LHCN-M2 (cell line): Measurements from ENCODE around the gene RBM10. TPM values are rescaled to one million over a fixed set of nuclear protein-coding genes. Genes with fewer than 3 reads are reported as not detected.

ENCODE experiments used
- DNase-seq: peaks from one replicate; pipeline ENCODE4 v3.0.0-alpha.2; 2012; ENCODE audit warnings: low read depth
- total RNA-seq: library from RNA; depleted of rRNA; stranded (reverse); fragments of >200 nt; gene quantifications from 2 replicates; pipeline ENCODE4 v1.2.3, GENCODE V29; 2014

RBM10 gene
- total RNA-seq, 1 experiment from 2014 or later: 54.6 TPM

DNA sequence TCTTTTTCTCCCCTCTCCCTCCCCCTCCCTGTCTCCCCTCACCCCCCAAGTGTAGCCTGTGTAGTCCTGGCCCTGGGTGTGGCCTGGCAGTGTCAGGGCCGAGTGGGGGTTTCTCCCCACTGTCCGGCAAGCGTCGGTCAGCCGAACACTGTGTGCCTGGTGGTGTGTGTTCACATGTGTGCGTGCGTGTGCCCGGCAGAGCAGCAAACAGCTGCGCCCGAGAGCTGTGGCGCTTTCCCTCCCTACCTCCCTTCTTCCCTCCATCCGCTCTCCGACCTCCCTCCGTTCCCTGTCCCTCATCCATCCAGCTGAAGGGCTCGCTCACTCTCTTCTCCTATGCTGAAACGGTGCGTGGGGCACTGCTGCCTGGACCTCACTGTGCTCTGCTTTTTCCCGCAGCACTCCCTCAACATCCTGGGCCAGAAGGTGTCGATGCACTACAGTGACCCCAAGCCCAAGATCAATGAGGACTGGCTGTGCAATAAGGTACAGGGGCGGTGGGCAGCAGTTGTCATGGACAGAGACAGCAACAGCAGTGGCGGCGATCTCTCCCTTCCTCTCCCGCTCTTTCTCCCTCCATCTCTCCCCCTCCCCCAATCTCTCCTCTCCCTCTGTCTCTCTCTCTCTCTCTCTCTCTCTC, 31.2 kb downstream of the RBM10 start:
- no peak for DNase-seq

DNA sequence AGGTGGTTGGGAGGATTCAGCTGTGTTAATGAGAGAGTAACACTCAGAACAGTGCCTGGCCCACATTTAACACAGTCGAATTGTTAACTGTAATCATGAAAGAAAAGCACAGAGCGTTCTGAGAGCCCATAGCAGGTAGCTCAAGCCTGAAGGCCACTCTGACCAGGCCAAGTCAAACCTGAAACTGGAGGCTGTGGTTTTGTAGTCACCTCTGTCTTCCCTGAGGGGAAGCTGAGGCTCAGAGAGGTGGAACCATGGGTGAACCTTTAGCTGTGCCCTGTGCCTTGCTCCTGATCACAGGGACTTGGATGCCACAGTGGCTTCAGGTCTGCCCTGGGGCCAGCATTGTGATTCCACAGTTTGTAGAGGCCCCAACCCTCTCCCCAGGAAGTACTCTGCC, 32.1 kb downstream of the RBM10 start:
- no peak for DNase-seq

DNA sequence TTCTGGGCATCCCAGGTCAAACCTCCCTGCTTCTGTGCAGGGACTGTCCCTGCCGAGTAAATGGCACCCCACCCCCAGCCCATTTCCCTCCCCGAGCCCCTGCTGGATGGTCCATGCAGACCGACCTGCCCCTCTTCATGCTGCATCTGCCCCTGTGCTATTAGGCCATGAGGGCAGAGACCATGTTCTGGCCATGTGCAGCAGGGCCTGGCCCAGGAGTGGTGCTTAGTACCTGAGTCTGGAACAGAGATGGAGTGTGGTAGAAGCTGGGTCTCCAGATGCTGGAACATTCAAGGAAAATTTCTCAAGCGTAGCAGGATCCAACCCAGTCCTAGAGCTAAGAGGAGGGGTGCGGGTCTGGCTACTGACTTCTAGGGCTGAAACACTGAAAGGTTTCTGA, 33.3 kb downstream of the RBM10 start:
- no peak for DNase-seq

DNA sequence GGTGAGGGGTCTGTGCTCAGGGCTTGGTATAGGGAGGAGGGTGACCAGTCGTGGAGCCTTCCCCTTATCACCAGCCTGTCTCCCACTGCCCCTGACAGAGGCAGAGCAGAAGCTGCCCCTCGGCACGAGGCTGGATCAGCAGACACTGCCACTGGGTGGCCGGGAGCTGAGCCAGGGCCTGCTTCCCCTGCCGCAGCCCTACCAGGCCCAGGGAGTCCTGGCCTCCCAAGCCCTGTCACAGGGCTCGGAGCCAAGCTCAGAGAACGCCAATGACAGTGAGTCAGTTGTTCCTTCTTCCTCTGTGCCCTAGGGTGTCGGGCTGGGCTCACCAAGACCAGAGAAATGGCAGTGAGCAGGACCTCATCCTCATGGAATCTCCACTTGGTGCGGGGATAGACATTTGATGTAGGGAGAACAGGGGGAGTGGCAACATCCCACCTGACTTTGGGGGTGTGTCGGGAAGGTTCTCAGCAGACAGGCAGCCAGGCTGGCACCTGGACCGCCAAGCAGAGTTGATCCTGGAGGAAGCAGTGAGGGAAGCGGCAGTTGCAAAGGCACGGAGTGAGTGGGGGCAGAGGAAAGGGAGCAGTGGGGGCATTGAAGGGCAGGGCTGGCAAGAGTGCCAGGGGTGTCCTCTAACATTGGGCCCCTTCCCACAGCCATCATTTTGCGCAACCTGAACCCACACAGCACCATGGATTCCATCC, 34.4 kb downstream of the RBM10 start:
- DNase-seq: no peak

DNA sequence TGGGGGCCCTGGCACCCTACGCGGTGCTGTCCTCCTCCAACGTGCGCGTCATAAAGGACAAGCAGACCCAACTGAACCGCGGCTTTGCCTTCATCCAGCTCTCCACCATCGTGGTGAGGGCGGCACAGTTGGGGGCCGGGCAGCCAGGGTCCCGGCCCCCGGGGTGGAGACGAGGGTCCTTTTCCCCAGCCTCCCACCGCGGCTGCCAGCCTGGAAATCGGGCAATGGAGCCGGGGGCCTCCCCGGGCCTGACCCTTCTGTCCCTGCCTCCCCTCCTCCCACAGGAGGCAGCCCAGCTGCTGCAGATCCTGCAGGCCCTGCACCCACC, 34.9 kb downstream of the RBM10 start:
- no peak for DNase-seq

DNA sequence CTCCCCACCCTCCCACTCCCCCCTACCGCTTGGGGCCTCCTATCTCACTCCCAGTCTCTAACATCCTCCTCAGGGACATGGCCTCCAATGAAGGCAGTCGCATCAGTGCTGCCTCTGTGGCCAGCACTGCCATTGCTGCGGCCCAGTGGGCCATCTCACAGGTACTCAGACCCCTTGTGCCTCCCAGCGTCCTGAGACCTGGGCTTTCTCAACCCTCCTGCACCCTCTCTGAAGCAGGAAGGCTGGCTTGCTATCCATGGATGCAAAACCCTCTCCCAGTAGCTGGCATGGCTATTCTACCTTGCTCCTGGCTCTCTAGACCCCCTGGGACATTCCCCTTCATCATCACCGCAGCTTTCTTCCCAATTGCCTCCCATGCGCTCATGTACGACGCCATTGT, 35.3 kb downstream of the RBM10 start:
- DNase-seq: no peak

DNA sequence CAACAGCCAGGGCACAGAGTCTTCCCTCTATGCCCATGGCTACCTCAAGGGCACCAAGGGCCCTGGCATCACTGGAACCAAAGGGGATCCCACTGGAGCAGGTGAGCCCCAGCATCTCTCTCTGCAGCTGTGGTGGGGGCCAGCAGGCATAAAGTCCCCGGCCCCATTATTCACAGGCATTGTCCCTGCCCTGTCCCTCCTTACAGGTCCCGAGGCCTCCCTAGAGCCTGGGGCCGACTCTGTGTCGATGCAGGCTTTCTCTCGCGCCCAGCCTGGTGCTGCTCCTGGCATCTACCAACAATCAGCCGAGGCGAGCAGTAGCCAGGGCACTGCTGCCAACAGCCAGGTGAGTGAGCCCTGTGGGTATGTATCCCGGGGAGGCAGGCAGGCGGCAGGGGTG, 36.3 kb downstream of the RBM10 start:
- no peak for DNase-seq

DNA sequence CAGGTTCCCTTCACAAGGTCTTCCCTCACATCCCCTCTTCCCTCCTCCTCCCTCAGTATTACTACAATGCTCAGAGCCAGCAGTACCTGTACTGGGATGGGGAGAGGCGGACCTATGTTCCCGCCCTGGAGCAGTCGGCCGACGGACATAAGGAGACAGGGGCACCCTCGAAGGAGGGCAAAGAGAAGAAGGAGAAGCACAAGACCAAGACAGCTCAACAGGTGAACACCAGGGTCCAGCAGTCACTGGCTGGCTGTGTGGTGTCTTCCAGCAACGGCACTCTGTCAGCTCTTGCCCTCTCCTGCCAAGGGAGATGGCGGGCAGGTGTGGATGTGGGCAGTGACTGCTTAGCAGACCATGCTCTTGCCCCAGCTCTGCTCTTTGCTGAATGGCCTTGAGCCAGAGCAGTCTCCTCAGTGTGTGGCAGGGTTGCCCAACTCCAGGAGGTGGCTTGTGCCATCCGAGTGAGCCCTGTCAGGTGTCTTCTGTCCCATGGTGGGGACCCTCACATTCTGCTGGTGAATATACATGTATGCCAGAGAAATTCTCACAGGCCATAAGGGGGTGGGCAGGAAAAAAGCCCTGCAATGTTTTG, 37.2 kb downstream of the RBM10 start:
- DNase-seq: no peak

DNA sequence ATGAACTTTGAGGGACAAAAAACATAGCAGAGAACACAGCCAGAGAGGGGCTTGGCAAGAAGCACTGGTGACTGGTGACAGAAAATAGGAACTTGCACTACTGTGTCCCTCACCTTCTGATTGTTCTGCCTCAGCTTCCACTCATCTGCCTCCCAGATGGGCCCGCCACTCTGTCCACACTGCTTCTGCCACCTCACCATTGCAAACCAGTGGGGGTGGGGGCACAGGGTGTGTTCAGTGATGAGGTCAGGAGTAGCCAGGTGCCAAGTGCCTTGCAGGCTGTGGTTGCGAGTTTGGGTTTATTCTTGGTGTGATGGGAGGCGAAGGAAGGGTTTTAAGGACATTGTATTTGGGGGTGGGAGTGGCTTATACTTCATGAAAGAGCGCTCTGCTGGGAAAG, 39.5 kb downstream of the RBM10 start:
- no peak for DNase-seq

DNA sequence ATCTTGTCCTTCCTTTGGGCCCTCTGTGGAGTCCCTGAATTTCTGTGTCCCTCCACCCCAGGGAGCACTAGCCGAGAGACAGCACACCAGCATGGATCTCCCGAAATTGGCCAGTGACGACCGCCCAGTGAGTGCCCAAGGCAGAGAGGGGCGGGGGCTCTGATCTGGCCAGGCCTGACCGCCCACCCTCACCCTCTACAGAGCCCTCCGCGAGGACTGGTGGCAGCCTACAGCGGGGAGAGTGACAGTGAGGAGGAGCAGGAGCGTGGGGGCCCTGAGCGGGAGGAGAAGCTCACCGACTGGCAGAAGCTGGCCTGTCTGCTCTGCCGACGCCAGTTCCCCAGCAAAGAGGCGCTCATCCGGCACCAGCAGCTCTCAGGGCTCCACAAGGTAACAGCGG, 40.2 kb downstream of the RBM10 start:
- DNase-seq: no peak

DNA sequence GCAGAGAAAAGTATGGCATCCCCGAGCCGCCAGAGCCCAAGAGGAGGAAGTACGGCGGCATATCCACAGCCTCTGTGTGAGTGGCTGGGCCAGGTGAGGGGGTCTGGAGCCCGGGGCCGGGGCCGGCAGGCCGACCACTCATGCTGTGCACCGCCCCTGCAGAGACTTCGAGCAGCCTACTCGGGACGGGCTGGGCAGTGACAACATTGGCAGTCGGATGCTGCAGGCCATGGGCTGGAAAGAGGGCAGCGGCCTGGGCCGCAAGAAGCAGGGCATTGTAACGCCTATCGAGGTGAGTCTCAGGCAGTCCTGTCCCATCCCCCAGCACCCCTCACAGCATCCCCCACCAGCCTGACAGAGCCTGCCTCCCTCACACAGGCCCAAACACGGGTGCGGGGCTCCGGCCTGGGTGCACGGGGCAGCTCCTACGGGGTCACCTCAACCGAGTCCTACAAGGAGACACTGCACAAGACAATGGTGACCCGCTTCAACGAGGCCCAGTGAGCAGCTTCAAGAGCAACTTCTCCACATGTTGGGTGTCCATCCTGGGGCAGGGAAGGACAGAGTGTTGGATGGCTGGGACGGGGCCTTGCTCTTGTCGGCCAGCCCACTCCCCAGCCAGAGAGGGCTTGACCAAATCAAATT, 41.2 kb downstream of the RBM10 start:
- DNase-seq: no peak

DNA sequence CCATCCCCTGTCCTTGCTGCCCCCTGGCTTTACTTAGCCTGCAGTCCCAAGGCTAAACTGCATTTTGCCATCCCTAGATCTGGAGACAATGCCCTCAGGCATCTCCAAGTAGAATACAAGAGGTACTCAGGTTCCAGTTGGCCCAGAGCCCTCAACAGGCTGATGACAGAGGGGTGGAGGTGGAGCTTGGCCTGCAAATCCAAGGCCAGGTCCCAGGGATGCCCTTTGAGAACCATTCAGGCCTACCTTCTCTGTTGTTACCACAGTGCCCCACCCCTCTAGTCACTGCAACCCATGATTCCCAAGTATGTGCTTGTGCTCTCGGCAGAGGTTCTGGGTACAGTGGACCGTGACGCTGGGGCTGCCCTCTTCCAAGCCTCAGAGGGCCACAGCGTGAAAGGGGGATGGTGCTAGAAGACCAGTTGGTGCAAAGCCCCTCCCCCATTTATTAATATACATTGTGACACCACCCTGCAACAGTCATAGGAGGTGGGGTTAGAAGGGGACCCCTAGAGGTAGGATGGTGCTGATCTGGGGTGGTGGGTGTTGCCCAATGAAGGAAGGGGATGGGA, 42.2 kb downstream of the RBM10 start:
- no peak for DNase-seq

DNA sequence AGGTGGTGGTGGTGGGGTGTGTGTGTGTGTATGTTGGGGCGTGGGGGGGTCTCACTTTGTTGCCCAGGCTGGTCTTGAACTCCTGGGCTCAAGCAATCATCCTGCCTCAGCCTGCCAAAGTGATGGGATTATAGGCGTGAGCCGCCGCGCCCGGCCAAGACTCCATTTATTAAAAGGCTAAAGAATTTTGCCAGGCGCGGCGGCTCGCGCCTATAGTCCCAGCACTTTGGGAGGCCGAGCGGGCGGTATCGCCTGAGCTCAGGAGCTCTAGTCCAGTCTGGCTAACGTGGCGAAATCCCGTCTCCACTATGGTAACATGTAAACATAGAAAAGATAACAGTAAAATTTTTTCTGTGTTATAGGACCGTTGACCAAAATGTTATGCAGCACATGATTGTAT, 44.9 kb downstream of the RBM10 start:
- DNase-seq: no peak

DNA sequence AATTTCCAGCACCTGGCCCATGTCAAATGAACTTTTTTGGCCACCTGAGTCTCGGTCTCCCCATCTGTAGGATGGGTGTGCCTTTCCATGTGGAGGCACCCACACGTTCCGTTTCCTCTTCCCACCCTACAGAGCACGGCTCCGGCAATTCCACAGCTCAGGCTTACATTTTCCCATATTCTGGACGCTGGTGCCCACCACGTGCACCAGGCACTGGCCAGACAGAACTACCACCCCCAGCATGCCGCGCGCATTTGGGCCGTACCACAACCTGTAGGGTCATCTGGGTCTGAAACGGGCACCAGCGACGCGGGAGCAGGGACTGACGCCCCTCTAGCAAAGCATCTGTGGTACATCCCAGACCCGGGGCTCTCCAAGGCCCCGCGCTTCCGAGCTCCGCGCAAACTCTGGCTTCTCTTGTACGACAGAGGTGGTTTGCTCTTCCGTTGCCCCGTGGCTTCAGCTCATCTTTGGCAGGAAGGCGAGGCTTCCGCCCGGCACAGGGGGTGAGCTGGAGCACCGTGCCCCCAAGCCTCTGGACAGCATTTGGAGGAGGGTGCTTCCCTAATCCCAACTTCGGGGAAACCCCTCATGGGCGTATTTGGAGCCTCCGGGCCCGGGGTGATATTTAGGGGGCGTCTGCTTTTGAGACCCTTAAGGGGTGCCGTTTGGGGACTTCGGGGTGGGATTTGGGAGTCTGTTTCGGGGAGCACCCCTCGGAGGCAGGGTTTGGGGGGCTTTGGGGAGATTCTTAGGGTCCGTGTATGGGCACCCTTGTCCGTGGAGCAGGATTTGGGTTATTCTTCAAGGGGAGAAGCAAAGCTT, 45.6 kb downstream of the RBM10 start:
- DNase-seq: peak; percentile 91

DNA sequence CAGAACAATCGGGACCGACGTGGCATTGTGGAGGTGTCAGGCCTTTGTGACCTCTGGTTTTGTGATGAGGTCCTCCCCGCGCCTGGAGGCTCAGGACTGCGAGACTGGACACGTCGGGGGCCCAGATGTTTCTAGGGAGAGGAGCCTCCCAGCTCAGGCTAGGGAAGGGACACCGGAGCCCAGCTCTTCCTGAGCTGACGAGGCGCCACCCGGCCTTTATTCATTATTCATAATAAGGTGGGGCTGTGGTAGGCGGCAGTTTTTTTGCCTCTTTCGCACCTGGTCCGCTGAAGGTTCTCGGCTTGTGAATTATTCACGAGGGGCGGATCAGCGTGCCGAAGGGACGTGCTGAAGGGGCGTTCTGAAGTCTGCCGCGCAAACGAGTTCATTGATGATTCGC, 46.3 kb downstream of the RBM10 start:
- no peak for DNase-seq

DNA sequence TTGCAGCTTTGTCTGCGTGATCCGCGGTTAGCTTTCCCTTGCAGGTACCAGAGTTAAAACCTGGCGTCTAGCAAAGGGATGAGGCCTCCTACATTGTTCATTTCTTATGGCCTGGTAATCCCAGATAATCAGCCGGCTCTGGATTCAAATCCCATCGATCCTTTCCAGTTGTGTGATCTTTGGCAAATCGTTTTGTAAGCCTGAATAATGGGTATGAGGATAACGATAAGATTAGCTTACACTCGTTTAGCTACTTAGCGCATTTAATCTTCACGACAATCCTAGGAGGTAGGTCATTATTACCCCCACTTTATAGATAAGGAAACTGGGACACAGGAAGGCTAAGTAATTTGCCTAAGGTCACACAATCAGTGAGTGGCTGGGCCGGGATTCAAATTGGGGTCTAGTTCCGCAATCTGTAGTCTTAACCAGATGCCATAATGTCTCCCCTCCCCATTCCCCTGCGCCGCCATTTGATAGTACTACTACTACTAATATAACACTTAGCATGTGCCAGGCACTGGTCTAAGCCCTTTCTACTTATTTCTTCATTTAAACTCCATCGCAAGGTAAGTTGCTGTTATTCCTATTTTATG, 46.9 kb downstream of the RBM10 start:
- no peak for DNase-seq

DNA sequence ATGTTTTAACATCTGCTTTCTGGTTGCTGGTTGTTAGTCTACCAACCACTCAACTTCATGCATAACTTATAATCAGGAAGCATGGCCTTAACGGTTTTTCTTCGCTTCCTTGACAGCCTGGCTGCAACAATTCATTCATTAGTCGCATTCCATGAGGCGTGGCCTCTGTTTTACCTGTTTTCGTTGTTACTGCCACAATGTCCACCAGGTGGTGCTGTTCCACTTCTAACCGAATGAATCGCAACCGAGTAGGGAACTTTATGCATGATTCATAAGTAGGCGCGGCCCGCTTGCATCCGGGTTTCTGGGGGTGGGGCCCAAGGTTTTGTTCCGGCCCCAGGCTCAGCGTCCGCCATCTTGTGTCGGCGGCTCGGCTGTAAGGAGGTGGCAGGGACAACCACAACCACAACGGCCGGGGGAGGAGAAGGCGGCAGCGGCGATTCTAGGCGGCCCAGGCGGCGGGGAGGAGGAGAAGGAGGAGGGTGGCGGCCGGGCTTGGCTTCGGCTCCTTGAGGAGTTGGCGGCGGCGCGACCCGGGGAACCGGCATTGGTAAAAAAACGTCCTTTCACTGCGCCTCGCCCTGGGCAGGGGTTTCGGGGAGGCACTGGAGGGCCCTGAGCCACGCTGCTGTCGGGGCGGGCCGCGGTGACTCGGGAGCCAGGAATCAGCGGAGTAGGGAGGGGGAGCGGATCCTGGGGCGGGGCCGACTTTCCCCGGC, 48.6 kb downstream of the RBM10 start, which contains the start of gene UBA1:
UBA1 (plus strand) TSS at position 355 of the 719 bp plus-strand sequence. CDS start 4,974 bp downstream, outside the sequence.
- peak; percentile 92 for DNase-seq

DNA sequence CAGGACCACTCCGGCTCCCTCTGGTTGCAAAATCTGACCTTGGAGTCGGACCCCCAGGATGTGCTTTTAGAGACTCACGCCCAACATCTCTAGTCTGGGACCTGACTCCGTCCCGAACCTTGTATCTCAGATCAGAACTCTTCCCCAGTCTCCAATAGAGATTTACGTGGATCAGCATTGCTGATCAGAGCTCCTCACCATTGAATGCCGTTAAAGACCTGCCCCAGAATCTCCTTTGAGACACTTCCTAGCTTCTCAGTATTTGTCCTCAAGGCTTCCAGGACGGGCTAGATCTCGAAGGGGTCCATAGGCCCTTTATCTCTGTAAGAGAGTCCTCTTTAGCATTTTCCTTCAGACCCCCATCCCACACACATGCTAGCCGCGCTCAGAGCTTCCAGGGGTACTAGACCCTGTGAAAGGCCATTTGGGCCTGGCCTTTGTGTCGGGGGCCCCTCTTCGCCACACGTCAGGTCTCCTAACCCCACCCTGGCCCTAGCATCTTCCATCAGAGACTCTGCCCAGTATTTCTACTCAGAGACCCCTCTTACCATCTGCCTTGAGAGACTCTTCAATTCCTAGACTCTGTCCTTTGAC, 49.3 kb downstream of the RBM10 start:
- no peak for DNase-seq

DNA sequence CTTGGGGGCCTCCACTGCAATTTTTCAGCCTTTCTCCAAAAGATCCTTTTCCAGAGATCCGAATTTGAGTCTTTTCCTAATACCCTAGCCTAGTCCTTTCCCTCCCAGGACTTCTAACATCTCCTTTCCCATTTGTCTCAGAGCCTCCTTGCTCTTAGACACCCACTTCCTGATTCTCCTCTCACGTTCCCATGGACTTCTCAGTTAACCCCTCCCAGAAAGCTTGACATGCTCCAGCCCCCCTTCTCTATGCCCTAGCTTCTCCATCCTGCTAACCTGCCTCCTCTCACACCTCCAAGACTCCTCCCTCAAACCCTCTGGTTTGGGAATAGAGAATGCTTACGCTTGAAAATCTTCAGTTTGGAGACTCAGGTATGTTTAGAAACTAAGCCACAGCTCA, 51.1 kb downstream of the RBM10 start:
- DNase-seq: no peak

DNA sequence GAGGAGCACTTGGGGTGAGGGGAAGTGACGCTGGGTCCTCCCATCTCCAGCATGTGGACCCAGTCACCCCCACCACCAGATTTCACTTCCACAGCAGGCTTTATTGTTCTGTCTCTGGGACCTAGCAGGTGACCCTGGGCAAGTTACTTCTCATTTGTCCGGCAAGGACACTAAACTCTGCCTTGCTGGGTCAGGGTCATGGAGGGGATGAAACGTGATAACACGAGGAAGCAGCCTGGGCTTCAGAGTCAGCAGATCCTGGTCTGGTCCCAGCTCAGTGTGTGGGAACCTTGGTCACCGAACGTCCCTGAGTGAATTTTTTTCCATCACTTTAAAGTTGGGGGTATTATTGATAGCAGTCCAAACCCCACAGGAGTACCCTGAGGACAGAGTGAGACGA, 52.5 kb downstream of the RBM10 start:
- no peak for DNase-seq
